Measurements from ENCODE around the gene DLX2. TPM values are rescaled to one million over a fixed set of nuclear protein-coding genes. Genes with fewer than 3 reads are reported as not detected.

DLX2 gene
- total RNA-seq, 1 donor from 2014 or later = not detected

GRCh38 chr2:172094294-172095145 is 8.2 kb downstream of the DLX2 start:
- no peak for DNase-seq (ENCODE audit: low spot score)

- DNase-seq (ENCODE audit: low spot score) = no peak
Measured at GRCh38 chr2:172093416-172094293, 9.0 kb downstream of the DLX2 start.

- DNase-seq (ENCODE audit: low spot score) = no peak
Measured at GRCh38 chr2:172092716-172093415, 9.8 kb downstream of the DLX2 start.

- no peak for DNase-seq (ENCODE audit: low spot score)
Measured at GRCh38 chr2:172091761-172092566, 10.7 kb downstream of the DLX2 start.

- DNase-seq (ENCODE audit: low spot score) = no peak
Measured at GRCh38 chr2:172091000-172091641, 11.6 kb downstream of the DLX2 start.

- no peak for DNase-seq (ENCODE audit: low spot score)
Measured at GRCh38 chr2:172090044-172090961, 12.4 kb downstream of the DLX2 start.

- DNase-seq (ENCODE audit: low spot score) = no peak
Measured at GRCh38 chr2:172089633-172090032, 13.1 kb downstream of the DLX2 start.

- no peak for DNase-seq (ENCODE audit: low spot score)
Measured at GRCh38 chr2:172089005-172089504, 13.6 kb downstream of the DLX2 start.

- no peak for DNase-seq (ENCODE audit: low spot score)
Measured at GRCh38 chr2:172088245-172089004, 14.3 kb downstream of the DLX2 start.

GRCh38 chr2:172087780-172088244 is 14.9 kb downstream of the DLX2 start:
- no peak for DNase-seq (ENCODE audit: low spot score)

GRCh38 chr2:172087207-172087779 is 15.4 kb downstream of the DLX2 start:
- no peak for DNase-seq (ENCODE audit: low spot score)

- DNase-seq (ENCODE audit: low spot score) = no peak
Measured at GRCh38 chr2:172086241-172087206, 16.2 kb downstream of the DLX2 start.

- no peak for DNase-seq (ENCODE audit: low spot score)
Measured at GRCh38 chr2:172085460-172086159, 17.1 kb downstream of the DLX2 start, which contains the start of gene DLX1. DLX1 (plus strand) TSS chr2:172085507; CDS start chr2:172085678, 171 bp downstream.

GRCh38 chr2:172084645-172085459 is 17.8 kb downstream of the DLX2 start:
- DNase-seq (ENCODE audit: low spot score) = peak; percentile 92

- no peak for DNase-seq (ENCODE audit: low spot score)
Measured at GRCh38 chr2:172084395-172084644, 18.4 kb downstream of the DLX2 start.
